HUES6 (cell line): Measurements from ENCODE around the gene HDAC1.
A peak's percentile ranks its signal among the peaks of the same experiment; 100 is the strongest.

Source experiments
- H3K27ac ChIP-seq: 2 replicates; pipeline ENCODE4 v1.7.0; 2013; ENCODE audit warnings: low read depth, mild to moderate bottlenecking, low read length, inconsistent platforms
- H3K27me3 ChIP-seq: 2 replicates; pipeline ENCODE4 v1.6.1; 2013; ENCODE audit warnings: low read length; ENCODE audit not compliant: control insufficient read depth, insufficient read depth
- H3K36me3 ChIP-seq: 2 replicates; pipeline ENCODE4 v1.6.1; 2013; ENCODE audit warnings: low read length; ENCODE audit not compliant: control insufficient read depth, insufficient read depth
- H3K4me1 ChIP-seq: 2 replicates; pipeline ENCODE4 v1.6.1; 2013; ENCODE audit warnings: low read length; ENCODE audit not compliant: control insufficient read depth, insufficient read depth
- H3K4me3 ChIP-seq: 2 replicates; pipeline ENCODE4 v1.5.1; 2013; ENCODE audit warnings: low read depth, low read length
- H3K9ac ChIP-seq: one replicate; pipeline ENCODE4 v1.6.1; 2013; ENCODE audit warnings: mild to moderate bottlenecking, low read length
- H3K9me3 ChIP-seq: 2 replicates; pipeline ENCODE4 v1.6.1; 2013; ENCODE audit warnings: low read depth, low read length; ENCODE audit not compliant: control insufficient read depth, insufficient read depth

Gene HDAC1

DNA sequence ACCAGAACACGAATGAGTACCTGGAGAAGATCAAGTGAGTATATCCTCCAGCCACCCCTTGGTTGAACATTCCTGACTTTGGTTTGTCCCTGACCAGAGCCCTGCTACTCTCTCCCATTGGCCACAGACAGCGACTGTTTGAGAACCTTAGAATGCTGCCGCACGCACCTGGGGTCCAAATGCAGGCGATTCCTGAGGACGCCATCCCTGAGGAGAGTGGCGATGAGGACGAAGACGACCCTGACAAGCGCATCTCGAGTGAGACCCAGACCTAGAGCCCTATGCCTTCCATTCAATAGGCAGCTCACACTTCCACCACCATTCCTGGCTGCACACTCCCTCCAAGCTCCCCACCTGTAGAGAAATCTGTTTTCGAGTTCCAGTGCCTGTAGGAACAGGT is 39.7 kb downstream of the HDAC1 start:
- Histone ChIP-seq H3K9ac (no peak overlapping the region), H3K4me1 (peaks cover 19% of the 10 kb centered on the region), H3K9me3 (no peaks in the 10 kb centered on the region), H3K36me3 (peaks cover 83% of the 10 kb centered on the region), H3K27ac (no peak overlapping the region), H3K4me3 (no peak overlapping the region), H3K27me3 (peaks cover 2% of the 10 kb centered on the region; the same call in 1 of the 2 replicates)

DNA sequence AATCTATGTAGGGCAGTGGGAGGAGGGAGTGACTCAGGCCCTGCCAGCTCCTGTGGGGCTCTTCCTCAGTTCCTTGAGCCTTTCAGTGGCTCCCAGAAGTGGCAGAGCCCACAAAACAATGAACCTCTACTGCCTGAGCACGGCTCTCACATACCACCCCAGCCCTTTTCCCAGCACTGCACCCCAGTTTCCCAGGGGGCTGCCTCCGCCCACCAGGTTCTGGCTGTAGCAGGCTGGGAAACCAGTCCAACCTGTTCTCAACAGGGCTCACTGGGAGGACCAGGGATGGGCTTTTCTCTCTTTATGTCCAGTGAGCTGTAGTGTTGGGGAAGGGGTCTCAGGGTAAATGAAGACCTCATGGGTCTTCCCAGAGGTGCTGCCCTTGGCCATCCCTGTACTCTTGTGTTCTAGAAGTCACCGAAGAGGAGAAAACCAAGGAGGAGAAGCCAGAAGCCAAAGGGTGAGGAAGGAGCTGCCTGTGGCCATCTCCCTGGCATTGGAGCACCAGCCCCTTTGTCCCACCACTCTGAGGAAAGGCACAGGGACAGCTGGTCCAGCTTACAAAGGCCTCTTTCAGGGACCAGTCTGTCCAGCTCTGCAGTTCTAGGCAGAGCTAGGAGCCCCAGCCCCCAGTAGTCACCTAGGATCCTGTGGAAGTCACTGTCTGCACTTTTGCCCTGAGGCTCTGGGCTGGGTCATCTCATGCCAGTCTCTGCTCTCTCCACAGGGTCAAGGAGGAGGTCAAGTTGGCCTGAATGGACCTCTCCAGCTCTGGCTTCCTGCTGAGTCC is 40.6 kb downstream of the HDAC1 start:
- Histone ChIP-seq H3K4me1 (peaks cover 27% of the 10 kb centered on the region), H3K4me3 (no peak overlapping the region), H3K27ac (no peak overlapping the region), H3K36me3 (peaks cover 74% of the 10 kb centered on the region), H3K9me3 (no peaks in the 10 kb centered on the region), H3K9ac (no peak overlapping the region), H3K27me3 (peaks cover 7% of the 10 kb centered on the region)

DNA sequence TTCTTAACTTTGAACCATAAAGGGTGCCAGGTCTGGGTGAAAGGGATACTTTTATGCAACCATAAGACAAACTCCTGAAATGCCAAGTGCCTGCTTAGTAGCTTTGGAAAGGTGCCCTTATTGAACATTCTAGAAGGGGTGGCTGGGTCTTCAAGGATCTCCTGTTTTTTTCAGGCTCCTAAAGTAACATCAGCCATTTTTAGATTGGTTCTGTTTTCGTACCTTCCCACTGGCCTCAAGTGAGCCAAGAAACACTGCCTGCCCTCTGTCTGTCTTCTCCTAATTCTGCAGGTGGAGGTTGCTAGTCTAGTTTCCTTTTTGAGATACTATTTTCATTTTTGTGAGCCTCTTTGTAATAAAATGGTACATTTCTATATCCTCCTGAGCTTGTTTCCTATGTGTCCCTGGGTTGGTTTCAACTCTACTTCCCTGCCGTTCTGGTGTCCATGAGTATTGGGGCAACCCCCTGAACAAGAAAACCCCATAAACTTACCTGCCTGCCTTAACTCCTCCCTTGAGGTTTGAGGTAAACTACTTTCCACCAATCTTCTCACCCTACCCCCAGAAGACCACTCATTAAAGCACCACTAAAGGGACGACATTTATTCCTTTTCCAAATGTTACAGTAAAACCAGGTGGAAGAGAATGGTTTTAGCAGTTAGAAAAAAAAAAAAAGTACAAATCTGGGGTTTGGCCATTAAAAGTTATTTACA is 41.5 kb downstream of the HDAC1 start:
- H3K27me3 ChIP-seq, result peaks cover 7% of the 10 kb centered on the region
- H3K27ac ChIP-seq, result no peak overlapping the region
- no peak overlapping the region for H3K4me3 ChIP-seq
- peaks cover 33% of the 10 kb centered on the region for H3K4me1 ChIP-seq
- no peak overlapping the region for H3K9ac ChIP-seq
- peaks cover 65% of the 10 kb centered on the region for H3K36me3 ChIP-seq
- H3K9me3 ChIP-seq, result no peaks in the 10 kb centered on the region

DNA sequence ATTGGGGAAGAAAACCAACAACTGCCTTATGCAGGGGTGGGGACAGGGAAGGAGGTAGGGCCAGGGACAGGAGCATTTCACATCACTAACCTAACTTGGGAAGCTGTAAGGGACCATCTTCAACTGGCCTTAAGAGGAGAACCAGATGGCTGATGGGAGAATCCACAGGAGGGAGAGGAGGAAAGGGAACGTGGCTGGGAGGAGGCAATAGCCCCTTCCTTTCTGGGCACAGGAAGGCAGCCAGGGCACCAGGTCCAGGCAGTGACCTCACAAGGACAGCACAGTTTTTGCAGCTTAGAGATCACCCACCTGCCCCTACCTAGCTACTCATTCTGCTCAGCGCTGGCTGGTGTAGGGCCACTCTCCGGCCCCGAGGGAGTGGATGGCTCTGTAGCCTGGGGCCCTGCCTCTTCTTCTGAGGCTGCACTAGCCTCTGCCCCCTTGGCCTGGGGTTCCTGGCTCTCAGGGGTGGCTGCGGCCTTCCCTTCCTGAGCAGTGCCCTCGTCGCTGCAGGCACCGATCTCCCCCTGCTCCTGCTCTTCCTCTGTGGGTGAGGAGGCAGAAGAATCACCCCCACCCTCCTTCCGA is 42.5 kb downstream of the HDAC1 start:
- H3K9ac ChIP-seq, result peak overlapping the region; percentile 94

DNA sequence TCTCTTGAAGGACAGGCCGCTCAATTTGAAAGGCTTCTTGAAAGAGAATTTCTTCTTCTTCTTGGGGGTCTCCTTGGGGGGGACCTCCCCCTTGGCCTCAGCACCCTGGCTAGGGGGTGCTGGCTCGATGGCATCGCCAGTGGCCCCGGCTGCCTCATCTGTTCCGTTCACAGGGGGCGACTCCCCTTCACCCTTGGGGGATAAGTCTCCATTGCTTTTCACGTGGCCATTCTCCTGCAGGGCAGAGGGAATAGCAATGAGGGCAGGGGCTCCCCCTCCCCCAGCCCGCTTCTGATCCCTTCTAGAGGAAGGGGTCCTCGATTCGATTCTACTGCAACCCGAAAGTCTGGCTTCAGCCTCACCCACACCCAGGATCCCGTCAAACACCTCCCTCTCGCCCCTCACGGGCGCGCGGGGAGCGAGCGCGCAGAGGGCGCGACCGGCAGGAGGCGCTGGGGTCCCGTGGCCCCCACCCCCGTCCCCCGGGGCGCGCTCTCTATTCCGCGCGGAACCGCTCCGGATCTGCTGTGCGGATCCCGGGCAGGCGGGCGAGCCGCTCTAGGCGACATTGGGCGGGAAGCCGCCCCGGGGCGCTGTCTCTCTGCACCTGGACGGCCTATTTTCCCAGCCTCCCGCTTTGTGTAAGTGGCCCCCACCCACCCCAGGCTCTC is 43.1 kb downstream of the HDAC1 start:
- peak overlapping the region; percentile 80 for H3K4me3 ChIP-seq
- H3K4me1 ChIP-seq, result peaks cover 35% of the 10 kb centered on the region
- H3K9ac ChIP-seq, result peak overlapping the region; percentile 94
- peak overlapping the region; percentile 83 for H3K27ac ChIP-seq
- H3K9me3 ChIP-seq, result no peaks in the 10 kb centered on the region
- peaks cover 7% of the 10 kb centered on the region for H3K27me3 ChIP-seq
- peaks cover 49% of the 10 kb centered on the region for H3K36me3 ChIP-seq

More for the DNA sequence above, 42.5 kb downstream of the HDAC1 start:
- Histone ChIP-seq H3K9me3 (no peaks in the 10 kb centered on the region), H3K27me3 (peaks cover 7% of the 10 kb centered on the region), H3K4me1 (peaks cover 35% of the 10 kb centered on the region), H3K27ac (peak overlapping the region; percentile 83), H3K36me3 (peaks cover 56% of the 10 kb centered on the region), H3K4me3 (peak overlapping the region; percentile 80)

DNA sequence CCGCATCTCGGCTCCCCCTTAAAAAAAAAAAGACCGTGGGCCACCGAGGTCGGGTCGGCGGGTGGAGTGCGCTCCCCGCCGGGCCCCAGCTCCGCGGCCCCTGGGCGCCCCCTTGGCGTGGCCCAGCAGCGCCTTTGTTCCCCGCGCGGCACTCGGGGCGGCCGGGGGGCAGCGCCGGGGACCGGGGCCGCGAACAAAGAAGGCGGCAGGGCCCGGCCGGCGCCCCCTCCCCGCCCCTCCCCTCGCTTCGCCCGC is 43.6 kb downstream of the HDAC1 start:
- H3K9ac ChIP-seq, result peak overlapping the region; percentile 94
- H3K27me3 ChIP-seq, result peaks cover 7% of the 10 kb centered on the region
- H3K4me3 ChIP-seq, result peak overlapping the region; percentile 80
- peak overlapping the region; percentile 83 for H3K27ac ChIP-seq
- no peaks in the 10 kb centered on the region for H3K9me3 ChIP-seq
- peaks cover 35% of the 10 kb centered on the region for H3K4me1 ChIP-seq
- H3K36me3 ChIP-seq, result peaks cover 45% of the 10 kb centered on the region

DNA sequence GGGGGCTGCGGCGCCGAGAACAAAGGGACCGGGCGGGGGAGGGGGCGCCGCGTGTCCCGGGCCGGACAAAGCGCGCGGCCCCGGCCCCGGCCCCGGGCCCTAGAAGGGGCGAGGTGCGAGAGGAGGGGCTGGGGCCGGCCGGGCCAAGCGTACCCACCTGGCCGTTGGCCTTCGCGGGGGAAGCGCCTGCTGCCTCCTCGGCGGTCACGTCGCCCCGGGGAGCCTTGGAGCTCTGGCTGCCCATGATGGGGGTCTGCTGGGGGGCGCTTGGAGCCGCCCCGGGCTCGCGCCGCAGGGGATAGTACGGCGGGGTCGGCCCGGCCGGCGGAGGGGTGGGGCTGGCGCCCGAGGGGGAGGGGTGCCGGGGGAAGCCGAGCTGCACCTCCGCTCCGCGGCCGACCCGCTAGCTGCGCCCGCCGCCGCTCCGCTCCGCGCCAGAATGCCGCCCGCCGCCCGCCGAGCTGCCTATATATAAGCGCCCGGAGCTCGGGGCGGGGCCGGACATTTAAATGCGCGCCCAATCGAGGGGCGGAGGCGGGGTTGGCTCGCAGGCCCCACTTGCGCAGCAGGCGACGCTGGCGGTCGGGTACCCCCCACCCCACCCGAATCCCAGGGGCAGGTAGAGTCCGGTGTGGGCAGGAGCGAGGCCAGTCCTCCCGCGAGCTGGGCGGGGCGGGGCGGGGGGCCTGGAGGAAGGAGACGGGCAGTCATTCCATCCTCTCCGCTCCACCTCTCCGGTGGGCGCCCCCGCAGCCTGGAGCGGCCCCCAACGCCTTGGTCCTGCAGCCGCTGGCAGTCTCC is 44.1 kb downstream of the HDAC1 start, which contains the start of gene MARCKSL1:
TSS of gene MARCKSL1 (minus strand) at position 444 of the 801 bp plus-strand sequence. CDS start at position 244, 200 bp downstream.
- H3K27me3 ChIP-seq, result peaks cover 7% of the 10 kb centered on the region
- H3K4me3 ChIP-seq, result peak within 1 kb of the TSS; percentile 80
- H3K36me3 ChIP-seq, result peaks cover 39% of the 10 kb centered on the region
- H3K27ac ChIP-seq, result peak within 1 kb of the TSS; percentile 88
- peaks cover 35% of the 10 kb centered on the region for H3K4me1 ChIP-seq
- no peaks in the 10 kb centered on the region for H3K9me3 ChIP-seq
- peak within 1 kb of the TSS; percentile 94 for H3K9ac ChIP-seq

DNA sequence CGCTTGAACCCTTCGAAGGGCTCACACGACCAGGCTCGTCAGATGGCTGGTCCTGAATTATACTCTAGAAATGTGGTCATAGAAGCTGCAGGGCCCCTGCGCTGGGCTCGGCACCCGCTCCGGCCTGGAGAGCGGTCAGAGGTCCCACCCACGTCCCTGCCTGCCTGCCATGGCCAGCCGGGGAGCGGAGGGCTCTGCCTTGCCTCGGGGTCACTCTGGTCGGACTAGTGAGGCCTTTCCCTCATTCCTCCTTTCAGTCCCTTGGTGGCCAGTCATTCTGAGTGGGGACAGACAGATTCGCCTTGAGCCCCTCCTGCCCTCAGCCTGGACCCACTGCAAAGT is 44.7 kb downstream of the HDAC1 start:
- Histone ChIP-seq H3K4me3 (peak overlapping the region; percentile 56), H3K4me1 (peaks cover 38% of the 10 kb centered on the region)

DNA sequence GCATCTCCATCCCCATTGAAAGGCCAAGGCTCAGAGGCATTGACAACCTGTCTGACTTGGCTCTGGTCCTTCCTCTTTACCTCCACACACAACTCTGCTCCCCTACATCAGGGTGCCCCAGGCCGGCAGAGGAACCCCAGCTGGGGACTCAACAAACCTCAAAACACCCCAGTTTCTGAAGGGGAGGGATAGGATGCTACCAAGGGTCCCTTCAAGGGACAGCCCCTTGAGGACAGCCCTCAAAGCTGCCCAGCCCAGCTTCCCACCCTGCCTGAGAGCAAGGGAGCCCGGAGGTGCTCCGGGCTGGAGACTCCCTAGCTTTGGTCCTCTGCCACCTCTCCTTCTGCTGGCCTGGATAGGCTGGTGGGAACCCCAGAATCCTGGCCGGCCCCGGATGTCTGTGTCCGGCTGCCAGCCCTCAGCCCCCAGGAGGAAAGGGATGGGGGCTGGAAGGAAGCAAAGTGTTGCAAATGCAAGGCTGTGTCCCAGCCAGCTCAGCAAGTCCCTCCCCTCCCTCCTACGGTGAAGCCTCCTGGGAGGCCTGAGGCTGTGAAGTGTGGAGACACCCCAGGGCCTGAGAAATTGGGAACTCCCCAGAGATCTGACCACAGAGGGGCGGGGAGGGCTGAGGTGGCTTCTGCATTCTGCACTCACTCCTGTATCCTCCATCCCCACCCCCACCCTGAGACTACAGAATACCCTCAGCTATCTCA is 45.2 kb downstream of the HDAC1 start:
- H3K9ac ChIP-seq, result no peak overlapping the region
- no peak overlapping the region for H3K27ac ChIP-seq
- H3K9me3 ChIP-seq, result no peaks in the 10 kb centered on the region
- peak overlapping the region; percentile 56 for H3K4me3 ChIP-seq
- H3K4me1 ChIP-seq, result peaks cover 41% of the 10 kb centered on the region
- peaks cover 28% of the 10 kb centered on the region for H3K36me3 ChIP-seq
- peaks cover 7% of the 10 kb centered on the region for H3K27me3 ChIP-seq

More for the DNA sequence above, 44.7 kb downstream of the HDAC1 start:
- H3K9me3 ChIP-seq, result no peaks in the 10 kb centered on the region
- H3K27ac ChIP-seq, result no peak overlapping the region
- peak overlapping the region; percentile 5 for H3K9ac ChIP-seq
- H3K27me3 ChIP-seq, result peaks cover 7% of the 10 kb centered on the region
- peaks cover 34% of the 10 kb centered on the region for H3K36me3 ChIP-seq
